DND-41 (cell line): Measurements from ENCODE around the gene DNAH8.
"Not testable (repeated sequence)": the region's sequence is repeated elsewhere in the genome, so short reads cannot be mapped to it uniquely, and the experiment has no call there.

ENCODE experiments used
- EZH2 ChIP-seq: IDR thresholded peaks from 3 replicates; pipeline ENCODE4 v1.6.1; 2012; ENCODE audit warnings: borderline replicate concordance, low read depth, mild to moderate bottlenecking, moderate library complexity, low read length, inconsistent platforms; ENCODE audit not compliant: severe bottlenecking
- TF ChIP-seq, protein P1 (sequence below): IDR thresholded peaks from 2 replicates; pipeline ENCODE4 v1.5.1; 2012; ENCODE audit warnings: borderline replicate concordance, low read length, moderate library complexity, mild to moderate bottlenecking; ENCODE audit not compliant: poor library complexity, severe bottlenecking; ENCODE audit errors: extremely low read depth

DNA sequence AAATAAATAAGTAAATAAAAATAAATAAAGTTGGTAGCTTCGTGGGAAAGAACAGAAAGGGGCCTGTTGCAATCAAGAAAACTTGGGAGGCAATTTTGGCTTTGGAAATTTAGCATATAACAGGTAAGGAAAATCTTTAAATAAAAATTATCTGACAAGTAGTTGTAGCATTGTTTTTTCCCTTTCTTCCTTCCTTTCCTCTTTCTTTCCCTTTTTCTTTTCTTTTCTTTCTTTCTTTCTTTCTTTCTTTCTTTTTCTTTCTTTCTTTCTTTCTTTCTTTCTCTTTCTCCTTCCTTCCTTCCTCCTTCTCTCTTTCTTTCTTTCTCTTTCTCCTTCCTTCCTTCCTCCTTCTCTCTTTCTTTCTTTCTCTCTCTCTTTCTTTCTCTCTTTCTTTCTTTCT lies 158.7 kb downstream of the DNAH8 start:
- TF ChIP-seq EZH2: not testable (repeated sequence)
- TF ChIP-seq, protein P1, sequence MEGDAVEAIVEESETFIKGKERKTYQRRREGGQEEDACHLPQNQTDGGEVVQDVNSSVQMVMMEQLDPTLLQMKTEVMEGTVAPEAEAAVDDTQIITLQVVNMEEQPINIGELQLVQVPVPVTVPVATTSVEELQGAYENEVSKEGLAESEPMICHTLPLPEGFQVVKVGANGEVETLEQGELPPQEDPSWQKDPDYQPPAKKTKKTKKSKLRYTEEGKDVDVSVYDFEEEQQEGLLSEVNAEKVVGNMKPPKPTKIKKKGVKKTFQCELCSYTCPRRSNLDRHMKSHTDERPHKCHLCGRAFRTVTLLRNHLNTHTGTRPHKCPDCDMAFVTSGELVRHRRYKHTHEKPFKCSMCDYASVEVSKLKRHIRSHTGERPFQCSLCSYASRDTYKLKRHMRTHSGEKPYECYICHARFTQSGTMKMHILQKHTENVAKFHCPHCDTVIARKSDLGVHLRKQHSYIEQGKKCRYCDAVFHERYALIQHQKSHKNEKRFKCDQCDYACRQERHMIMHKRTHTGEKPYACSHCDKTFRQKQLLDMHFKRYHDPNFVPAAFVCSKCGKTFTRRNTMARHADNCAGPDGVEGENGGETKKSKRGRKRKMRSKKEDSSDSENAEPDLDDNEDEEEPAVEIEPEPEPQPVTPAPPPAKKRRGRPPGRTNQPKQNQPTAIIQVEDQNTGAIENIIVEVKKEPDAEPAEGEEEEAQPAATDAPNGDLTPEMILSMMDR: not testable (repeated sequence)
